Progenitor cell of endocrine pancreas (in vitro differentiated cells): ENCODE measurements around the gene COL5A3. TPM values are rescaled to one million over a fixed set of nuclear protein-coding genes. Genes with fewer than 3 reads are reported as not detected.

Experiments
- DNase-seq: peaks from one replicate; pipeline ENCODE4 v3.0.0; 2021; ENCODE audit warnings: low spot score; ENCODE audit not compliant: unreplicated experiment
- H3K27ac Mint-ChIP-seq: 2 replicates; pipeline ENCODE4 v1.8.0; 2021; ENCODE audit warnings: mild to moderate bottlenecking, moderate library complexity, mixed read lengths
- H3K27me3 Mint-ChIP-seq: 2 replicates; pipeline ENCODE4 v1.8.0; 2021; ENCODE audit warnings: mixed read lengths
- H3K36me3 Mint-ChIP-seq: 2 replicates; pipeline ENCODE4 v1.8.0; 2022; ENCODE audit warnings: mixed read lengths; ENCODE audit not compliant: insufficient read depth
- H3K4me1 Mint-ChIP-seq: 2 replicates; pipeline ENCODE4 v1.8.0; 2021; ENCODE audit warnings: low read depth, mixed read lengths
- H3K4me3 Mint-ChIP-seq: 2 replicates; pipeline ENCODE4 v1.8.0; 2021; ENCODE audit warnings: low read depth, mild to moderate bottlenecking, moderate library complexity, mixed read lengths
- H3K9me3 Mint-ChIP-seq: 2 replicates; pipeline ENCODE4 v1.8.0; 2021; ENCODE audit warnings: low read depth, mixed read lengths
- CTCF ChIP-seq: fragments of 200-600 bp; sonication (generic); IDR thresholded peaks from one replicate; pipeline ENCODE4 v1.5.0; 2021; ENCODE audit warnings: antibody characterized with exemption, mild to moderate bottlenecking; ENCODE audit not compliant: unreplicated experiment
- total RNA-seq: library from RNA; stranded (reverse); gene quantifications from 2 replicates; pipeline ENCODE4 v1.2.1, GENCODE V29; 2021

The COL5A3 gene
- total RNA-seq, 1 donor from 2014 or later: 0.05 TPM

- Mint-ChIP-seq H3K36me3 (no peaks in the 10 kb centered on the region), H3K9me3 (no peaks in the 10 kb centered on the region), H3K4me1 (no peaks in the 10 kb centered on the region), H3K27me3 (peaks cover 58% of the 10 kb centered on the region), H3K4me3 (no peak overlapping the region), H3K27ac (no peak overlapping the region)
- no peak for DNase-seq
- TF ChIP-seq CTCF: no peak
Measured at GRCh38 chr19:9966448-9966847, 43.9 kb downstream of the COL5A3 start.

- no peak for TF ChIP-seq CTCF
- H3K9me3 Mint-ChIP-seq: no peaks in the 10 kb centered on the region
- H3K27ac Mint-ChIP-seq: no peak overlapping the region
- H3K4me3 Mint-ChIP-seq: no peak overlapping the region
- H3K27me3 Mint-ChIP-seq: peaks cover 55% of the 10 kb centered on the region
- H3K36me3 Mint-ChIP-seq: no peaks in the 10 kb centered on the region
- no peak for DNase-seq
- no peaks in the 10 kb centered on the region for H3K4me1 Mint-ChIP-seq
Measured at GRCh38 chr19:9966024-9966423, 44.3 kb downstream of the COL5A3 start.

GRCh38 chr19:9962623-9963290 lies 47.5 kb downstream of the COL5A3 start:
- no peak for TF ChIP-seq CTCF
- Mint-ChIP-seq H3K4me3 (no peak overlapping the region), H3K9me3 (no peaks in the 10 kb centered on the region), H3K27ac (no peak overlapping the region), H3K27me3 (peaks cover 49% of the 10 kb centered on the region), H3K36me3 (no peaks in the 10 kb centered on the region), H3K4me1 (no peaks in the 10 kb centered on the region)
- DNase-seq: no peak

- H3K27me3 Mint-ChIP-seq: peaks cover 40% of the 10 kb centered on the region
- TF ChIP-seq CTCF: no peak
- no peak overlapping the region for H3K4me3 Mint-ChIP-seq
- no peaks in the 10 kb centered on the region for H3K4me1 Mint-ChIP-seq
- no peaks in the 10 kb centered on the region for H3K9me3 Mint-ChIP-seq
- no peaks in the 10 kb centered on the region for H3K36me3 Mint-ChIP-seq
- H3K27ac Mint-ChIP-seq: no peak overlapping the region
- no peak for DNase-seq
Measured at GRCh38 chr19:9961103-9961502, 49.2 kb downstream of the COL5A3 start.

GRCh38 chr19:9958379-9958821 lies 51.9 kb downstream of the COL5A3 start:
- Mint-ChIP-seq H3K9me3 (no peaks in the 10 kb centered on the region), H3K36me3 (no peaks in the 10 kb centered on the region), H3K4me1 (no peaks in the 10 kb centered on the region), H3K27ac (no peak overlapping the region), H3K27me3 (peaks cover 24% of the 10 kb centered on the region), H3K4me3 (no peak overlapping the region)
- no peak for DNase-seq
- TF ChIP-seq CTCF: no peak
